HEK293 (cell line): Measurements from ENCODE around the gene APOL5.

Experiments used
- CTCF ChIA-PET: fragments of 350-600 bp; formaldehyde crosslinking; extraction: SDS; loops from one replicate; lab custom pipeline; 2021; ENCODE audit warnings: antibody characterized with exemption; lab: Yijun Ruan, JAX
- POLR2A ChIA-PET: fragments of 300-600 bp; formaldehyde crosslinking; extraction: SDS; loops from one replicate; lab custom pipeline; 2020; ENCODE audit warnings: antibody characterized with exemption, inconsistent platforms; lab: Yijun Ruan, JAX
- H3K27ac ChIP-seq: fragments of 200-500 bp; sonication (Bioruptor generic); 2 replicates; pipeline ENCODE4 v1.5.1; 2014; ENCODE audit warnings: low read depth, low read length, control low read depth, inconsistent platforms; ENCODE audit errors: extremely low read depth
- H3K36me3 ChIP-seq, 2 experiments: fragments of 200-500 bp in 1 of 2; sonication (Bioruptor generic) in 1 of 2; 1 replicate in 1 of 2; 2 replicates in 1 of 2; pipeline ENCODE4 v1.5.1; 2014 to 2017; ENCODE audit warnings: inconsistent platforms in 2 of 2, low read length in 2 of 2; ENCODE audit not compliant: control insufficient read depth in 2 of 2, insufficient read depth in 1 of 2
- H3K4me1 ChIP-seq: fragments of 200-500 bp; sonication (Bioruptor generic); 2 replicates; pipeline ENCODE4 v1.5.1; 2014; ENCODE audit warnings: mild to moderate bottlenecking, low read length, inconsistent platforms; ENCODE audit not compliant: control insufficient read depth, insufficient read depth
- H3K4me3 ChIP-seq: 2 replicates; pipeline ENCODE4 v1.5.1; 2011; ENCODE audit warnings: low read depth, mild to moderate bottlenecking, control low read depth, low read length, moderate library complexity
- H3K9me3 ChIP-seq: fragments of 200-500 bp; sonication (Bioruptor generic); 2 replicates; pipeline ENCODE4 v1.5.1; 2014; ENCODE audit warnings: low read depth, low read length, inconsistent platforms; ENCODE audit not compliant: control insufficient read depth, insufficient read depth
- EGR2 ChIP-seq: fragments of 450-650 bp; formaldehyde crosslinking; IDR thresholded peaks from 2 replicates; pipeline ENCODE4 v1.5.1; 2016; ENCODE audit warnings: low read depth, missing biosample characterization, missing genetic modification characterization
- GLI2 ChIP-seq: fragments of 450-650 bp; formaldehyde crosslinking; IDR thresholded peaks from 2 replicates; pipeline ENCODE4; 2017; ENCODE audit warnings: missing biosample characterization, missing genetic modification characterization, low read depth, borderline replicate concordance
- GLIS2 ChIP-seq: fragments of 450-650 bp; formaldehyde crosslinking; IDR thresholded peaks from 2 replicates; pipeline ENCODE4 v1.5.1; 2016; ENCODE audit warnings: missing biosample characterization, missing genetic modification characterization
- KLF16 ChIP-seq: fragments of 450-650 bp; formaldehyde crosslinking; IDR thresholded peaks from 2 replicates; pipeline ENCODE4 v1.5.1; 2017; ENCODE audit warnings: missing biosample characterization, missing genetic modification characterization
- OVOL3 ChIP-seq: fragments of 450-650 bp; formaldehyde crosslinking; IDR thresholded peaks from 2 replicates; pipeline ENCODE4 v1.5.1; 2016; ENCODE audit warnings: missing biosample characterization, missing genetic modification characterization
- PRDM4 ChIP-seq: fragments of 450-650 bp; formaldehyde crosslinking; IDR thresholded peaks from 2 replicates; pipeline ENCODE4 v1.5.1; 2017; ENCODE audit warnings: missing biosample characterization, missing genetic modification characterization
- ZBTB17 ChIP-seq: fragments of 450-650 bp; formaldehyde crosslinking; IDR thresholded peaks from 2 replicates; pipeline ENCODE4 v1.5.1; 2016; ENCODE audit warnings: missing biosample characterization, missing genetic modification characterization
- ZNF341 ChIP-seq: fragments of 450-650 bp; formaldehyde crosslinking; IDR thresholded peaks from 2 replicates; pipeline ENCODE4; 2016; ENCODE audit warnings: low read depth, missing biosample characterization, missing genetic modification characterization
- ZNF391 ChIP-seq: fragments of 450-650 bp; formaldehyde crosslinking; IDR thresholded peaks from 2 replicates; pipeline ENCODE4 v1.5.1; 2016; ENCODE audit warnings: low read depth, missing biosample characterization, missing genetic modification characterization, borderline replicate concordance
- ZNF394 ChIP-seq: fragments of 450-650 bp; formaldehyde crosslinking; IDR thresholded peaks from 2 replicates; pipeline ENCODE4 v1.5.1; 2016; ENCODE audit warnings: missing biosample characterization, missing genetic modification characterization, mild to moderate bottlenecking, moderate library complexity, borderline replicate concordance
- ZNF76 ChIP-seq: fragments of 450-650 bp; formaldehyde crosslinking; IDR thresholded peaks from 2 replicates; pipeline ENCODE4; 2016; ENCODE audit warnings: low read depth, missing biosample characterization, missing genetic modification characterization, borderline replicate concordance
- ZNF777 ChIP-seq: fragments of 450-650 bp; formaldehyde crosslinking; IDR thresholded peaks from 2 replicates; pipeline ENCODE4 v1.5.1; 2017; ENCODE audit warnings: missing biosample characterization, missing genetic modification characterization, borderline replicate concordance
- ZSCAN18 ChIP-seq: fragments of 450-650 bp; formaldehyde crosslinking; IDR thresholded peaks from 2 replicates; pipeline ENCODE4 v1.5.1; 2016; ENCODE audit warnings: missing biosample characterization, missing genetic modification characterization
- TF ChIP-seq, protein P1 (sequence below): fragments of 450-650 bp; formaldehyde crosslinking; IDR thresholded peaks from 2 replicates; pipeline ENCODE4 v1.5.1; 2016; ENCODE audit warnings: missing biosample characterization, missing genetic modification characterization
- TF ChIP-seq, protein P2 (sequence below): fragments of 450-650 bp; formaldehyde crosslinking; IDR thresholded peaks from 2 replicates; pipeline ENCODE4 v1.5.1; 2017; ENCODE audit warnings: missing biosample characterization, missing genetic modification characterization
- TF ChIP-seq, protein P3 (sequence below): fragments of 450-650 bp; formaldehyde crosslinking; IDR thresholded peaks from 2 replicates; pipeline ENCODE4 v1.5.1; 2016; ENCODE audit warnings: missing biosample characterization, missing genetic modification characterization

APOL5 gene

GRCh38 chr22:35705141-35705540, 12.5 kb upstream of the APOL5 start:
- no peaks in the 10 kb centered on the region for H3K9me3 ChIP-seq
- TF ChIP-seq ZNF391 (tag by site-specific recombination) (no peak), ZNF76 (no peak), ZNF777 (tag by site-specific recombination) (no peak), EGR2 (tag by site-specific recombination) (no peak), ZNF341 (tag by site-specific recombination) (no peak), KLF16 (tag by site-specific recombination) (no peak), GLIS2 (tag by site-specific recombination) (no peak), PRDM4 (tag by site-specific recombination) (no peak)
- TF ChIP-seq, protein P1, sequence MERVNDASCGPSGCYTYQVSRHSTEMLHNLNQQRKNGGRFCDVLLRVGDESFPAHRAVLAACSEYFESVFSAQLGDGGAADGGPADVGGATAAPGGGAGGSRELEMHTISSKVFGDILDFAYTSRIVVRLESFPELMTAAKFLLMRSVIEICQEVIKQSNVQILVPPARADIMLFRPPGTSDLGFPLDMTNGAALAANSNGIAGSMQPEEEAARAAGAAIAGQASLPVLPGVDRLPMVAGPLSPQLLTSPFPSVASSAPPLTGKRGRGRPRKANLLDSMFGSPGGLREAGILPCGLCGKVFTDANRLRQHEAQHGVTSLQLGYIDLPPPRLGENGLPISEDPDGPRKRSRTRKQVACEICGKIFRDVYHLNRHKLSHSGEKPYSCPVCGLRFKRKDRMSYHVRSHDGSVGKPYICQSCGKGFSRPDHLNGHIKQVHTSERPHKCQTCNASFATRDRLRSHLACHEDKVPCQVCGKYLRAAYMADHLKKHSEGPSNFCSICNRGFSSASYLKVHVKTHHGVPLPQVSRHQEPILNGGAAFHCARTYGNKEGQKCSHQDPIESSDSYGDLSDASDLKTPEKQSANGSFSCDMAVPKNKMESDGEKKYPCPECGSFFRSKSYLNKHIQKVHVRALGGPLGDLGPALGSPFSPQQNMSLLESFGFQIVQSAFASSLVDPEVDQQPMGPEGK (tag by site-specific recombination), result no peak
- TF ChIP-seq, all 188 proteins: peak for 0
- ChIA-PET POLR2A (no interaction called here), CTCF (interaction anchor here (0.6 to 1.6 kb wide), 2 partner anchors 21 to 1130 kb away, joined by 3 to 6 read pairs; no protein-coding TSS in a partner anchor)
- no peaks in the 10 kb centered on the region for H3K36me3 ChIP-seq
- H3K4me1 ChIP-seq, result no peaks in the 10 kb centered on the region
- H3K4me3 ChIP-seq, result no peak overlapping the region
- no peak overlapping the region for H3K27ac ChIP-seq

DNA sequence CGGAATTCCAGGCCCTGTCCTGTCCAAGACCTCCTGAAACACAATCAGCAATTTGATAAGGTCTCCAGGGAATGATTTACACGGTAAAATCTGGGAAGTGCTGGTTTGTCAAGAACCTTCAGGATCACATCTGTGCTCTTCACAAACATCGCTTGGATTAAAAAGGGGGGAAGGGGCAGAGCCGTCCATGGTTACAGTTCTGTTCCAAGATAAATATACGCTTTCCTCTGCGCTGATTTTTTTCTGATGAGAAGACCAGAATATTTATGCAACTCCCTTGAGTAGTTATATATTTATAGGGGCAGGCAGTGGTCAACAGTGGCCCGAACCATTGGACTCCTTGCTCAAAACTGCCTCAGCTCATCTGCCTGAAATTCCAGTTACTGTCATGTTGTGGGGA, 9.2 kb upstream of the APOL5 start:
- CTCF ChIA-PET, result interaction anchor here (1.0 kb wide), 1 partner anchor 416 kb away, joined by 3 read pairs; no protein-coding TSS in a partner anchor
- Histone ChIP-seq H3K27ac (no peak overlapping the region), H3K9me3 (no peaks in the 10 kb centered on the region), H3K4me1 (no peaks in the 10 kb centered on the region), H3K36me3 (no peaks in the 10 kb centered on the region)
- TF ChIP-seq ZNF394 (tag by site-specific recombination) (no peak), ZBTB17 (tag by site-specific recombination) (no peak), GLI2 (tag by site-specific recombination) (no peak), ZSCAN18 (tag by site-specific recombination) (no peak), OVOL3 (tag by site-specific recombination) (no peak)
- TF ChIP-seq, protein P2, sequence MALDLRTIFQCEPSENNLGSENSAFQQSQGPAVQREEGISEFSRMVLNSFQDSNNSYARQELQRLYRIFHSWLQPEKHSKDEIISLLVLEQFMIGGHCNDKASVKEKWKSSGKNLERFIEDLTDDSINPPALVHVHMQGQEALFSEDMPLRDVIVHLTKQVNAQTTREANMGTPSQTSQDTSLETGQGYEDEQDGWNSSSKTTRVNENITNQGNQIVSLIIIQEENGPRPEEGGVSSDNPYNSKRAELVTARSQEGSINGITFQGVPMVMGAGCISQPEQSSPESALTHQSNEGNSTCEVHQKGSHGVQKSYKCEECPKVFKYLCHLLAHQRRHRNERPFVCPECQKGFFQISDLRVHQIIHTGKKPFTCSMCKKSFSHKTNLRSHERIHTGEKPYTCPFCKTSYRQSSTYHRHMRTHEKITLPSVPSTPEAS (tag by site-specific recombination), result no peak
- TF ChIP-seq, protein P3, sequence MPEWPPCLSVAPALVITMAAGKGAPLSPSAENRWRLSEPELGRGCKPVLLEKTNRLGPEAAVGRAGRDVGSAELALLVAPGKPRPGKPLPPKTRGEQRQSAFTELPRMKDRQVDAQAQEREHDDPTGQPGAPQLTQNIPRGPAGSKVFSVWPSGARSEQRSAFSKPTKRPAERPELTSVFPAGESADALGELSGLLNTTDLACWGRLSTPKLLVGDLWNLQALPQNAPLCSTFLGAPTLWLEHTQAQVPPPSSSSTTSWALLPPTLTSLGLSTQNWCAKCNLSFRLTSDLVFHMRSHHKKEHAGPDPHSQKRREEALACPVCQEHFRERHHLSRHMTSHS (tag by site-specific recombination), result no peak
- TF ChIP-seq, all 188 proteins: peak for 0
- H3K4me3 ChIP-seq, result no peak overlapping the region
- POLR2A ChIA-PET, result no interaction called here
